ENCODE measurements around the gene TAS2R46.

Gene TAS2R46

GRCh38 chr12:11031307-11031706 lies 30.8 kb downstream of the TAS2R46 start, which contains the start of gene TAS2R31:
TAS2R31 (minus strand) TSS chr12:11031407; CDS start chr12:11031335, 72 bp downstream.
- DNase-seq: no peak

- no peak for DNase-seq
Measured at GRCh38 chr12:11026118-11026517, 36.0 kb downstream of the TAS2R46 start.

DNA sequence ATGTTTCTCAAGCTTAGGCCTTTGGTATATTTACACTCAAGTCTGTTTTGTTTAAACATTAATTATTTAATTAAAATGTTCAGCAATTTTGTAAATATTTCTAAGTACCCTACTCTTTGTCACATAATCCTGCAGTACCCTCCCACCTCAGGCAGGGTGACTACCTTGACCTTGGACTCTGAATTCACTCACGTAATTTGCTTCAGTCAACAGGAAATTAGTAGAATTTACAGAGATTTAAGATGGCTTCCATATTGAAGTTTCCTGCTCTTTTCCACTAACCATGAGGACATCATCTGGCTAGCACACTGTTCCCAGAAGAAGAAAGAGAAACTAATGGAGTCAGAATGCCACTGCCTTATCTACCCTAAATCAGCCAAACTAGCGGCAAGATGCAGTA lies 38.7 kb downstream of the TAS2R46 start:
- DNase-seq: no peak

DNA sequence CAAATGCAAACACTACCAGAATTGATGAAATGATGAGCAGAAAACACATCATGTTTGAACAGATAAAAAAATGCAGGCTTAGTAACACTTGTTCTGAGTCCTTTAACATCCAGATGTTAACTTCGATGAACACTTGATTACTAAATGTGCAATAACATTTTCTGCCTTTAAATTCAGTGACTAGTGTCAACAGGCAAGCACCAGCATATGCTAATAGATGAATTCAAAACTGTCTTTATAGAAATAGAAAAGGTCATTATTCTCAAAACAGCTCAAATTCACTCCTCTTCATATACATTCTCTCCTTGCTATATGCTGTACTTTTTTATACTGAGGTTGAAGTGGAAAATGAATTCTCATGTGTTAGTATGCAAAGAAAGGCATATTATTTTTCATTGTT lies 39.6 kb downstream of the TAS2R46 start, which contains the start of gene TAS2R19:
TSS of gene TAS2R19 (minus strand) at position 101 of the 400 bp plus-strand sequence. CDS start at position 52, 49 bp downstream.
- no peak for DNase-seq

DNA sequence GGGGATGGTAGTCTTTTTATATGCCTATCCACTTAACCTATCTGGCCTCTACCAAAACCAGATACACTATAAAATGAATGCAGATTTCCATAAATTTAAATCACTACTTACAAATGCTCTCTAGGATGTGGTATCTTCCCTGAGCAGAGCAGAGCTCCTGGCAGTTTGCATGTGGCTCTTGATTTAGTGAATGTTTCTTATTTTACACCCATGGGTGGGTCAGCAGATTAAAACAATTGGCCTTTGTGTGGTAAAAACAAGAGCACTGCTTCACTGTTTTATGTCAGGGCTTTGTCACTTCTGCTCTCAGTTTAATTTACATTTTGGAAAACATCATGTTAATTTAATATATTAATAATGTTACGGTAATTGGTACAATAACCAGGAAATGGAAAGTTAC lies 45.2 kb downstream of the TAS2R46 start:
- no peak for DNase-seq

GRCh38 chr12:11015775-11016430 lies 46.2 kb downstream of the TAS2R46 start:
- no peak for DNase-seq

DNA sequence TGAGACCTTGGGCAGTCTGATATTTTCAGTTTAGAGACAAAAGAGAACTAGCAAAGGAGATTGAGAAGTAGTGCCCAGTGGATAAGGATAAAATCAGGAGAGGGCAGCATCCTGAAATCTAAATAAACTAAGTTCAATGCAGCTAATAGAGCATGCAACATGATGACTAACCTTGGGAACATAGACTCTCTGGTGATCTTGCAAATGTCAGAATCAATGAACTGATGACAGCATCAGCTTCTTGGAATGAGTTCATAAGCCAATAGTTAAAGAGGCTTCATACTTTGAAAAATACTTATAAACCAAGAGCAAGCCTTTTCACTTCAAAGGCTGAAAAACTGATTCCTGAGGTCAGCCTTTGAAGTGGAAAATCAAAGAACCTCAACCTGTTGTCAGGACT lies 47.9 kb downstream of the TAS2R46 start:
- DNase-seq: no peak

Data from activated naive CD4-positive, alpha-beta T cell treated with anti-CD3 and anti-CD28 coated beads, Interleukin-2, amount 50 U/mL, for 16 hours (primary cell).